Right lobe of liver (tissue), 4 donors: ENCODE measurements around the gene KAT2A.

Source experiments
- POLR2A ChIP-seq: fragments of 450-650 bp; IDR thresholded peaks from one replicate; pipeline ENCODE4 v1.6.1; 2017; ENCODE audit warnings: antibody characterized with exemption, mild to moderate bottlenecking
- TF ChIP-seq, protein P1 (sequence below), 4 donors: fragments of 200-600 bp in 3 of 4; fragments of 450-650 bp in 1 of 4; IDR thresholded peaks; one replicate each; pipeline versions ENCODE4 v1.5.1 to v1.8.0; 2016 to 2022; ENCODE audit warnings: antibody characterized with exemption in 4 of 4, mild to moderate bottlenecking in 2 of 4
- donor health status: DM: no; HTN: no; CAD: no.
- donor health status: DM: no; HTN: no; CAD: no.
- donor health status: DM: no; HTN: yes; CAD: no.

DNA sequence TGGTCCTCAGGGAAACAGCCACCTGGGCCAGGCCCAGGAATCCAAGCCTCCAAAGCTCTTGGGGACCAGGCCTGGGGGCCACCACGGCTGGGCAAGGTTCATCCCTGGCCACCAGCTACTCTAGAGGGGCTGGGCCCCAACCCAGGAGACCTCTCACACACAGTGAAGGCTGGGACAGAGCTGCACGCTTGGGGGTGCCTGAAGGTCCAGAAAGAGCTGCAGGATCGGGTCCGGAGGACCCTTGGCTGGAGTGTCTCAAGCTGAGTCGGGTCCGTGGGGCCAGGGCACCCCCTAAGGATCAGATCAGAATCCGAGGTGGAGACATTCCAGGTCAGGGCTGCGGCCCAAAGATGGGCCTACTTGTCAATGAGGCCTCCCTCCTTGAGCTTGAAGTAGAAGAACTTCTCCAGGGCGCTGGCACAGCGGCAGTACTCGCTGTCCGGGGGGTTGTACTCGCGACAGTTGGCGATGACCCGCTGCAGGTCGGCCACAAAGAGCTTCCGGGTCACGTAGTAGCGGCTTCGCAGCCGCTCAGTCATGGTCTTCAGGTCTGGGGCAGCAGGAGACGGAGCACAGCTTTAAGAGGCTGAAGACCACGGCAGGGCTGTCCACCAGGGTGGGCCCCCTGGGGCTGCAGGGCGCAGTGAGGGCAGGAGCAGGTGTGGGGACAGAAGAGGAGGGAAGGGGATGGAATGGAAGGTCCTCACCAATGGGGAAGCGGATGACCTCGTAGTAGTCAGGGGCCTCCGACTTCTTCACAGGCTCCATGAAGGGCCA, 7.7 kb downstream of the KAT2A start:
- TF ChIP-seq, protein P1, sequence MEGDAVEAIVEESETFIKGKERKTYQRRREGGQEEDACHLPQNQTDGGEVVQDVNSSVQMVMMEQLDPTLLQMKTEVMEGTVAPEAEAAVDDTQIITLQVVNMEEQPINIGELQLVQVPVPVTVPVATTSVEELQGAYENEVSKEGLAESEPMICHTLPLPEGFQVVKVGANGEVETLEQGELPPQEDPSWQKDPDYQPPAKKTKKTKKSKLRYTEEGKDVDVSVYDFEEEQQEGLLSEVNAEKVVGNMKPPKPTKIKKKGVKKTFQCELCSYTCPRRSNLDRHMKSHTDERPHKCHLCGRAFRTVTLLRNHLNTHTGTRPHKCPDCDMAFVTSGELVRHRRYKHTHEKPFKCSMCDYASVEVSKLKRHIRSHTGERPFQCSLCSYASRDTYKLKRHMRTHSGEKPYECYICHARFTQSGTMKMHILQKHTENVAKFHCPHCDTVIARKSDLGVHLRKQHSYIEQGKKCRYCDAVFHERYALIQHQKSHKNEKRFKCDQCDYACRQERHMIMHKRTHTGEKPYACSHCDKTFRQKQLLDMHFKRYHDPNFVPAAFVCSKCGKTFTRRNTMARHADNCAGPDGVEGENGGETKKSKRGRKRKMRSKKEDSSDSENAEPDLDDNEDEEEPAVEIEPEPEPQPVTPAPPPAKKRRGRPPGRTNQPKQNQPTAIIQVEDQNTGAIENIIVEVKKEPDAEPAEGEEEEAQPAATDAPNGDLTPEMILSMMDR (IDR thresholded peaks at IDR 0.05): no peak
- TF ChIP-seq POLR2A: no peak
